ENCODE results near the gene BEND5. TPM values are rescaled to one million over a fixed set of nuclear protein-coding genes. Genes with fewer than 3 reads are reported as not detected.

Gene BEND5
- total RNA-seq, 2 experiments from 2014 or later, result 25.9 to 34.7 TPM

GRCh38 chr1:48761411-48761810 is 15.3 kb downstream of the BEND5 start:
- ATAC-seq, result no peak
- H3K9me3 Mint-ChIP-seq (ENCODE audit: low read depth), result no peaks in the 10 kb centered on the region
- peaks cover 22% of the 10 kb centered on the region for H3K36me3 Mint-ChIP-seq (ENCODE audit: low read depth)
- H3K4me3 Mint-ChIP-seq, result no peak overlapping the region
- H3K27me3 Mint-ChIP-seq, result no peaks in the 10 kb centered on the region
- ChIA-PET CTCF (interaction anchor here (0.6 to 1.0 kb wide), 3 partner anchors 9 to 186 kb away, joined by 3 read pairs; no protein-coding TSS in a partner anchor), POLR2A (no interaction called here)
- H3K27ac Mint-ChIP-seq, result no peak overlapping the region
- intact Hi-C loops (cut with DNase I, micrococcal nuclease), result no loop called here
- no peak for DNase-seq
- H3K4me1 Mint-ChIP-seq, result peaks cover 4% of the 10 kb centered on the region

- Mint-ChIP-seq H3K4me1 (peaks cover 4% of the 10 kb centered on the region), H3K36me3 (ENCODE audit: low read depth) (peaks cover 19% of the 10 kb centered on the region), H3K27me3 (no peaks in the 10 kb centered on the region), H3K27ac (no peak overlapping the region), H3K9me3 (ENCODE audit: low read depth) (no peaks in the 10 kb centered on the region), H3K4me3 (no peak overlapping the region)
- no peak for ATAC-seq
- CTCF ChIA-PET, result interaction anchor here (0.6 to 1.0 kb wide), 2 partner anchors 9 to 65 kb away, joined by 3 read pairs; no protein-coding TSS in a partner anchor
- POLR2A ChIA-PET, result interaction anchor here (0.5 kb wide), 1 partner anchor 11 kb away, joined by 3 read pairs; no protein-coding TSS in a partner anchor
- intact Hi-C loops (cut with DNase I, micrococcal nuclease), result no loop called here
- DNase-seq, result no peak
Measured at GRCh38 chr1:48760857-48761256, 15.8 kb downstream of the BEND5 start.

GRCh38 chr1:48758976-48759375 is 17.7 kb downstream of the BEND5 start:
- H3K27ac Mint-ChIP-seq, result peak overlapping the region; percentile 27
- no peaks in the 10 kb centered on the region for H3K9me3 Mint-ChIP-seq (ENCODE audit: low read depth)
- H3K4me1 Mint-ChIP-seq, result peaks cover 4% of the 10 kb centered on the region
- no peaks in the 10 kb centered on the region for H3K27me3 Mint-ChIP-seq
- ChIA-PET CTCF (no interaction called here), POLR2A (no interaction called here)
- intact Hi-C loops (cut with DNase I, micrococcal nuclease), result no loop called here
- H3K36me3 Mint-ChIP-seq (ENCODE audit: low read depth), result peaks cover 16% of the 10 kb centered on the region
- DNase-seq (no peak), ATAC-seq (no peak)
- H3K4me3 Mint-ChIP-seq, result no peak overlapping the region

- CTCF ChIA-PET, result interaction anchor here (0.8 kb wide), 1 partner anchor 1080 kb away, joined by 4 read pairs; no protein-coding TSS in a partner anchor
- intact Hi-C loops (cut with DNase I, micrococcal nuclease), result no loop called here
- DNase-seq, result no peak
- H3K4me3 Mint-ChIP-seq, result no peak overlapping the region
- H3K27me3 Mint-ChIP-seq, result no peaks in the 10 kb centered on the region
- H3K27ac Mint-ChIP-seq, result no peak overlapping the region
- POLR2A ChIA-PET, result no interaction called here
- no peak for ATAC-seq
- no peaks in the 10 kb centered on the region for H3K9me3 Mint-ChIP-seq (ENCODE audit: low read depth)
- peaks cover 14% of the 10 kb centered on the region for H3K36me3 Mint-ChIP-seq (ENCODE audit: low read depth)
- peaks cover 4% of the 10 kb centered on the region for H3K4me1 Mint-ChIP-seq
Measured at GRCh38 chr1:48757363-48757762, 19.3 kb downstream of the BEND5 start.

GRCh38 chr1:48756683-48757316 is 19.9 kb downstream of the BEND5 start:
- ATAC-seq (no peak), DNase-seq (no peak)
- Mint-ChIP-seq H3K36me3 (ENCODE audit: low read depth) (peaks cover 14% of the 10 kb centered on the region), H3K27ac (no peak overlapping the region), H3K9me3 (ENCODE audit: low read depth) (no peaks in the 10 kb centered on the region), H3K27me3 (no peaks in the 10 kb centered on the region), H3K4me1 (peaks cover 4% of the 10 kb centered on the region), H3K4me3 (no peak overlapping the region)
- intact Hi-C loops (cut with DNase I, micrococcal nuclease), result no loop called here
- ChIA-PET CTCF (interaction anchor here (0.8 kb wide), 1 partner anchor 1079 kb away, joined by 4 read pairs; no protein-coding TSS in a partner anchor), POLR2A (no interaction called here)

- Mint-ChIP-seq H3K4me3 (no peak overlapping the region), H3K27me3 (no peaks in the 10 kb centered on the region), H3K36me3 (ENCODE audit: low read depth) (peaks cover 8% of the 10 kb centered on the region), H3K4me1 (peaks cover 4% of the 10 kb centered on the region), H3K27ac (no peak overlapping the region), H3K9me3 (ENCODE audit: low read depth) (no peaks in the 10 kb centered on the region)
- DNase-seq (no peak), ATAC-seq (no peak)
- ChIA-PET POLR2A (no interaction called here), CTCF (no interaction called here)
- intact Hi-C loops (cut with DNase I, micrococcal nuclease), result no loop called here
Measured at GRCh38 chr1:48753293-48753692, 23.4 kb downstream of the BEND5 start.

GRCh38 chr1:48750109-48750508 is 26.6 kb downstream of the BEND5 start:
- Mint-ChIP-seq H3K4me3 (no peak overlapping the region), H3K27me3 (no peaks in the 10 kb centered on the region), H3K36me3 (ENCODE audit: low read depth) (peaks cover 3% of the 10 kb centered on the region), H3K4me1 (no peaks in the 10 kb centered on the region), H3K27ac (no peak overlapping the region), H3K9me3 (ENCODE audit: low read depth) (no peaks in the 10 kb centered on the region)
- ChIA-PET POLR2A (no interaction called here), CTCF (interaction anchor here (0.7 kb wide), 1 partner anchor 43 kb away, joined by 3 read pairs; no protein-coding TSS in a partner anchor)
- intact Hi-C loops (cut with DNase I, micrococcal nuclease), result no loop called here
- no peak for DNase-seq
- no peak for ATAC-seq

- Mint-ChIP-seq H3K4me3 (no peak overlapping the region), H3K27ac (no peak overlapping the region), H3K36me3 (ENCODE audit: low read depth) (peaks cover 3% of the 10 kb centered on the region), H3K27me3 (no peaks in the 10 kb centered on the region), H3K9me3 (ENCODE audit: low read depth) (no peaks in the 10 kb centered on the region), H3K4me1 (no peaks in the 10 kb centered on the region)
- no peak for ATAC-seq
- no peak for DNase-seq
- CTCF ChIA-PET, result no interaction called here
- intact Hi-C loops (cut with DNase I, micrococcal nuclease), result no loop called here
- POLR2A ChIA-PET, result no interaction called here
Measured at GRCh38 chr1:48749068-48749467, 27.6 kb downstream of the BEND5 start.

- peaks cover 7% of the 10 kb centered on the region for H3K36me3 Mint-ChIP-seq (ENCODE audit: low read depth)
- POLR2A ChIA-PET, result no interaction called here
- H3K4me1 Mint-ChIP-seq, result no peaks in the 10 kb centered on the region
- no peaks in the 10 kb centered on the region for H3K27me3 Mint-ChIP-seq
- CTCF ChIA-PET, result no interaction called here
- no peak for ATAC-seq
- DNase-seq, result no peak
- intact Hi-C loops (cut with DNase I, micrococcal nuclease), result no loop called here
- no peaks in the 10 kb centered on the region for H3K9me3 Mint-ChIP-seq (ENCODE audit: low read depth)
- no peak overlapping the region for H3K4me3 Mint-ChIP-seq
- H3K27ac Mint-ChIP-seq, result no peak overlapping the region
Measured at GRCh38 chr1:48746906-48747305, 29.8 kb downstream of the BEND5 start.

- Mint-ChIP-seq H3K4me3 (no peak overlapping the region), H3K9me3 (ENCODE audit: low read depth) (no peaks in the 10 kb centered on the region), H3K36me3 (ENCODE audit: low read depth) (peaks cover 14% of the 10 kb centered on the region), H3K27ac (no peak overlapping the region), H3K27me3 (no peaks in the 10 kb centered on the region), H3K4me1 (no peaks in the 10 kb centered on the region)
- CTCF ChIA-PET, result interaction anchor here (0.9 kb wide), 1 partner anchor 25 kb away, joined by 3 read pairs; no protein-coding TSS in a partner anchor
- POLR2A ChIA-PET, result no interaction called here
- DNase-seq (no peak), ATAC-seq (no peak)
- intact Hi-C loops (cut with DNase I, micrococcal nuclease), result no loop called here
Measured at GRCh38 chr1:48744032-48744431, 32.7 kb downstream of the BEND5 start.

GRCh38 chr1:48743480-48743879 is 33.2 kb downstream of the BEND5 start:
- ChIA-PET CTCF (interaction anchor here (0.6 to 1.1 kb wide), 2 partner anchors 66 to 167 kb away, joined by 3 to 4 read pairs; no protein-coding TSS in a partner anchor), POLR2A (no interaction called here)
- ATAC-seq (no peak), DNase-seq (no peak)
- H3K36me3 Mint-ChIP-seq (ENCODE audit: low read depth), result peaks cover 16% of the 10 kb centered on the region
- H3K4me3 Mint-ChIP-seq, result no peak overlapping the region
- no peaks in the 10 kb centered on the region for H3K27me3 Mint-ChIP-seq
- no peaks in the 10 kb centered on the region for H3K4me1 Mint-ChIP-seq
- intact Hi-C loops (cut with DNase I, micrococcal nuclease), result no loop called here
- H3K9me3 Mint-ChIP-seq (ENCODE audit: low read depth), result no peaks in the 10 kb centered on the region
- no peak overlapping the region for H3K27ac Mint-ChIP-seq

GRCh38 chr1:48741380-48741779 is 35.3 kb downstream of the BEND5 start:
- H3K36me3 Mint-ChIP-seq (ENCODE audit: low read depth), result peaks cover 20% of the 10 kb centered on the region
- no peaks in the 10 kb centered on the region for H3K9me3 Mint-ChIP-seq (ENCODE audit: low read depth)
- ChIA-PET POLR2A (no interaction called here), CTCF (no interaction called here)
- no peak overlapping the region for H3K4me3 Mint-ChIP-seq
- H3K27me3 Mint-ChIP-seq, result no peaks in the 10 kb centered on the region
- no peak overlapping the region for H3K27ac Mint-ChIP-seq
- intact Hi-C loops (cut with DNase I, micrococcal nuclease), result no loop called here
- DNase-seq (no peak), ATAC-seq (no peak)
- no peaks in the 10 kb centered on the region for H3K4me1 Mint-ChIP-seq

All from activated CD4-positive, alpha-beta T cell treated with anti-CD3 and anti-CD28 coated beads for 36 hours (primary cell).